Stimulated activated CD8-positive, alpha-beta memory T cell treated with anti-CD3 and anti-CD28 coated beads, Interleukin-2, amount 100 ng/mL, for 1 hour (primary cell): Measurements from ENCODE around the gene OSTF1.

Experiments
- DNase-seq, 2 donors: peaks; one replicate each; pipeline ENCODE4 v3.0.0-alpha.2; 2020; ENCODE audit warnings: low read depth in 2 of 2

The OSTF1 gene, protein sequence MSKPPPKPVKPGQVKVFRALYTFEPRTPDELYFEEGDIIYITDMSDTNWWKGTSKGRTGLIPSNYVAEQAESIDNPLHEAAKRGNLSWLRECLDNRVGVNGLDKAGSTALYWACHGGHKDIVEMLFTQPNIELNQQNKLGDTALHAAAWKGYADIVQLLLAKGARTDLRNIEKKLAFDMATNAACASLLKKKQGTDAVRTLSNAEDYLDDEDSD

DNA sequence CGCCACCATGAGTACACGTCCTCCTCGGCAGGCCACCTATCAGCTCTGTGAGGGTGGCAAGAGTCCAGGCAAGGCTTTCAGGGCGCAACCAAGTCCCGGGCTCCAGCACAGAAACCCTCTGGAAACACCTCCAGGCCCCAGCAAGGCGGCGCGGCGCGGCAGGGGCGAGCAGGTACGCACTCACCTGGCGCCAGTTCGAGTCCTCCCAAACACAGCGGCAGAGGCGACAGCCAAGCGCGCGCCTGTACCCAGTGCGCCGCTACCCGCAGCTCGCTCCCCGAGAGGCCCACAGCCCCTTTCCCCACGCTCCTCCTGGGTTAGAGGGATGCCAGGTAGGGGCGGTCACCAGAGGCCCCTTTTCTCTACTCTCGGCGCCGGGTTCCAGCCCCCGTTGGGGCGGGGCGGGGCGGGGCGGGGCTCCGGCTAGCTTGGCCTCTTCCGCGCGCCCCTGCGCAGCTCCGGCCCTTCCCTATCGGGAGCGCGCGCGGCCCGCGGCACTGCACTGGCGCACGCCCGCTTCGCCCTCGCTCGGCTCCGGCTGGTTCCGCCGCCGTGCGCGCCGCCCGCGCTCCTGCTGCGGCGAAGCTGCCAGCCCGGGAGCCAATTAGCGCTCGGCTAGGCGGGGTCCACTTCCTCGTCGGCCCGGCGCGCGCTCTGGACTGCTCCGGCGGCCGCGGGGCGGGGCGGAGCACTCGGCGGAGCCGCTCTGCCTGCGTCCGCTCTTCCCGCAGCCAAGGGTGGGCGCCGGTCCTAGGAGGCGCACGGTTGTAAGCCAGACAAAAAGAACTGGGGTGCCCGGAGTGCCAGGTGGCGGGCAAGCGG, at the start of gene OSTF1, which contains the start of gene NMRK1:
OSTF1 (plus strand) TSS at position 691 of the 822 bp plus-strand sequence. CDS start 179 bp downstream, outside the sequence.
NMRK1 (minus strand) TSS at position 332 of the 822 bp plus-strand sequence. CDS start 5,040 bp downstream, outside the sequence.
- peak; percentile 83 to 88 for DNase-seq

DNA sequence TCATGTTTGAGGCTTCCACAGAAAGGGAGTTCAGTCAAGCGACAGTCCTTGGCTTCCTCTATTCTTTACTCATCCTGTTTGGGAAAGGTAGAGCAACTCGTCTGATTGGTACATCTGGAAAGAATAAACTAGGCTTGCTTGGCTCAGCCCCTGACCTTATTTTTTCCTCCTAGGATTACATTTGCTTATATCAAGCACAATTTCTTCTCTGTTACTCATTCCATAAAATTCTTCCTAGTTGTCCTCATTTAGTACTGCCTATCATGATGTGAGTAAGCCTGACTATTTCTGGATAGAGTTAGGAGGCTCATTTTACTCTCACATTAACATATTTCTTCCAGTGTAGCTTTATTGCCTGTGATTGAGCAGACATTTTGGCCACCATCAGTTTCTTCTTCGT, 49.3 kb upstream of the OSTF1 start:
- no peak for DNase-seq

DNA sequence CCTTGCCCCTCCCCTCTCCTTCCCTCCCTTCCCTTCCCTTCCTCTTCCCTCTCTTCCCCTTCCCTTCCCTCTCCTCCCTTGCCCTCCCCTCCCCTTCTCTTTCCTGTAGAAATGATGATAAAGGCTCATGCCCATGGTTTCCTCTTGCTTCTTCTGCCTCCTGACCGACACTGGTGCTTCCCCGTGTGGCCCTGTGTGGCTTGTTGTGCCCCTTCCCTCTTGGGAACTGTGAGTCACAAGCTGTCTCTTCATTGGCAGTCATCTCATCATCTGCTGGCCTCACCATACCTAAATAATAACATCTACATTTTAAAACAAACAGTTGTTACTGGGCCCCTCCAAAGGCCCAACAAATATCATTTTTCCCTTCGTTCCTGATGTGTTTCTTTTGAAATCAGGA, 48.5 kb upstream of the OSTF1 start:
- DNase-seq, result no peak

DNA sequence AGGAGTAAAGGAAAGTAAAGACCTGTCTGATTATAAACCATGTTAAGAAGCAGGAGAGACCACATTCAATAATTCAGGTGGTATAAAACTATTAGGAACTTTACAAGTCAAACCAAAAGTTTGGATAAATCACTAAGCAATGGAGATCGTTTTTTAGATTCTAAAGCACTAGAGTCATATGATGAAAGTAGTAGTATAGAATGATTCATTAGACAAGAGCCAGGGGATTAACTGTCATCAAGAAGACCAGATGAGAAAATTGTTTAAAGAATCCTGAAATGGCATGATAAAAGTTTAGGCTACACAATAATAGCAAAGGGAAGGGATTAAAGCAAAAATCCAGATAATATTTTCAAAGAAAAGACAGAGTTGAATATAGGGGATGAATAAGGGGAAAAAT, 47.3 kb upstream of the OSTF1 start:
- DNase-seq, result no peak

DNA sequence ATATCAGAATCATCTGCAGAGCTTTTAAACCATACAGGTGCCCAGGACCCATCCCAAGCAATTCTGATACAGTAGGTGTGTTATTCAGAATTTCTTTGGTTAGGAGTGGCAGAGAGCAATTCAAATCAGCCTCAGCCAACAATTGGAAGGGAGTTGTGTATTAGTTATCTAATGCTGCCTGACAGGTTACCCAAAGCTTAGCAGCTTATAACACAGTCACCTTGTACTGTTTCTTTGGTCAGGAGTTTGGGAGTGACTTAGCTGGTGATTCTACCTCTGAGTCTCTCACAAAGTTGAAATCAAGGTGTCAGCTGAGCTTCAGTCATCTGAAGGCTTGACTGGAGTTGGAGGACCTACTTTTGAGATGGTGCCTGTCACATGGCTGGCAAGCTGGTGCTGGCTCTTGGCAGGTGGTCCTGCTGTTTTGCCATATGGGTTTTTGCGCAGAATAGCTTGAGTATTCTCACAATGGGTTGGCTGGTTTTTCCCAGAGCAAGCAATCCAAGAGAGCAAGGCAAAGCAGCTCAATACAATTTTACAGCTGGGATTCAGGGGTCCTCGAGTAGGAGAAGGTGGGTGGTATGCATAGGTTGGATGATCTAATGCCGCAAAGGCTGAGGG, 41.5 kb upstream of the OSTF1 start:
- no peak for DNase-seq

DNA sequence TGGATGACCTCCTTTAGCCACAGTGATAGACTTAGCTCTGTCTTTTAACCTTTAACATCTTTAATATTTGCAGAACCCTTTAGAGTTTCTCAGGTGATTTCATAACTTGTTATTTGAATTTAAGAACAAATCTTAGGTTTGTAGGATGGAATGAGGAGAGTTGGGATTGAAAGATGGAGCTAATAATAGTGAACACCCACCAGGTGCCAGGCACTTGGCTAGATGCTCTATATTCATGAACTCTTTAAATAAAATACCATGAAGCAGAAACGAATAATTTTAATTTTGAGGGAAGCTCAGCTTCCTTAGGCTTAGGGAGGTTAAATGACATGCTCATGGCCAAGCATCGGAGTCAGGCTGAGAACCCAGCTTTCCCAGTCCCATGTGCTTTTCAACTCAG, 40.8 kb upstream of the OSTF1 start:
- DNase-seq, result no peak

DNA sequence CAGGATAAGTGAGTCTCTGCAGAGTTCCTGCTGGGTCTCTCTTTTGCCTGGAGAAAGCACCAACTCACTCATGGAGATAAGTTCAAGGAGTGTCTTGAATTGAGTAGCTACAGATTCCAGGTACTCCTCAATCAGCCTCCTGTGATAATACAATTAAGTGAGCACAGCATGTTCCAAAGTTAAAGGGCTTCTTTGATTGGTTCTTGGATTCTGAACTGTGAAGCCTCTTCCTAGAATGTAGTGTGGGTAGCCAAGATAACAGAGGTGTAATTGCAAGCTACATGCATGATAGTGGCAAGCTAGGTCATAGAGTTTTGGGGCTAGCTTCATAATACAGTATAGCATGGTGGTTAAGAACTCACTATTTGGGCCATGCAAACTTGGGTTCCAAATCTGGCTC, 37.0 kb upstream of the OSTF1 start:
- no peak for DNase-seq

DNA sequence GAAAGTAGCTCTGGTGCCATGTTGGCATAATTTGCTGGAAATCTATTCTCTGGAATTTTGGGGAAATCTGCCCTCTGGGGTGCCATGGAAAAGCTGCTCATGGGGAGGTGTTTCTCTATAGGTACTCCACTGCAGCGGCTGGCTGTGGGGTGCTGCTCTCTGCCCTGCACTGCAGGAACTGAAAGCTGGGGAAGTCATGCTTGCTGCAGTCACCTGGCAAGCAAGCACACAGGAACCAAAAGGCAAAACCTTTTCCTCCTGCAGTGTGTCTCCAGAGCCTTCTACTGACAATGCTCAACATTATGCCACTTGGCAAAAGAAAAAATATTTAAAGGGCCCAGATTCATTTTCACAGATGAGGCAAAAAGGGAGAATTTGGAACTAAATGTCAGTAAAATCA, 34.4 kb upstream of the OSTF1 start:
- no peak for DNase-seq

DNA sequence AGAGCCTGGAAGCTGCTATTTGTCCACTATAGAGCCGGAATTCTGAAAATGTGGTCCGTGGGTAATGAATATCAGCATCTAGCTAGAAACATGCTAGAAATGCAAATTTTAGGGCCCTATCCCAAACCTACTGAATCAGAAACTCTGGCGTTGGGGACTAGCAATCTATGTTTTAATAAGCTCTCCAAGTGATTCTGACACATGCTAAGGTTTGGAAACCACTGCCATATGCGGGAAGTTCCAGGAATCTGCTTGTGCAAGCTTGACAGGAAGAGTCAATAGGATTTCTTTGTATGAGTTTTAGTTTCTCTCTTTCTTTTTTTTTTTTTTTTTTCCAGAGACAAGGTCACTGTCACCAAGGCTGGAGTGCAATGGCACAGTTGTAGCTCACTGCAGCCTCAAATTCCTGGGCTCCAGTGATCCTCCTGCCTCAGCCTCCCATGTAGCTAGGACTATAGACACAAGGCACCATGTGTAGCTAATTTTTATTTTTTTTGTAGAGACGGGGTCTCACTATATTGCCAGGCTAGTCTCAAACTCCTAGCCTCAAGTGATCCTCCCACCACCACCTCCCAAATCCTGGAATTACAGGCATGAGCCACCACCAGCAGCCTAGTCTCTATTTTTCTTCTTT, 33.8 kb upstream of the OSTF1 start:
- DNase-seq, result no peak

DNA sequence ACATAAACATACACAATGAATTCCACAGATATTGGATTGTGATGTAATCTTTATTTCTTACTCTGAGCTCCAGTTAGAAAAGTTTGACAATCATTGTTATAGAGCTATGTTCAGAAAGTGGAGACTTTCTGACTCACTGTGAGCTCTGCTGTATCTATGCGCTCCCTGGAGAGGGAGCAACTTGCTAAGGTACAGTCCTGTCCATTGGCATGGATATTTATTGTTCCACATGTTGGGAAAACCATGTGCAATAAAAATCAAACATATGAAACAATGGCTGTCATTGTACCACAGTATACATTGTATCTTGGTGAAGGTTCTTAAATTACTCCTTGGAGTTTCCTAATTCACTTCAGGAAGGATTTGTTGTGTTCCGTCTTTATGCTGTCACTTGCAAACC, 27.1 kb upstream of the OSTF1 start:
- DNase-seq, result no peak

DNA sequence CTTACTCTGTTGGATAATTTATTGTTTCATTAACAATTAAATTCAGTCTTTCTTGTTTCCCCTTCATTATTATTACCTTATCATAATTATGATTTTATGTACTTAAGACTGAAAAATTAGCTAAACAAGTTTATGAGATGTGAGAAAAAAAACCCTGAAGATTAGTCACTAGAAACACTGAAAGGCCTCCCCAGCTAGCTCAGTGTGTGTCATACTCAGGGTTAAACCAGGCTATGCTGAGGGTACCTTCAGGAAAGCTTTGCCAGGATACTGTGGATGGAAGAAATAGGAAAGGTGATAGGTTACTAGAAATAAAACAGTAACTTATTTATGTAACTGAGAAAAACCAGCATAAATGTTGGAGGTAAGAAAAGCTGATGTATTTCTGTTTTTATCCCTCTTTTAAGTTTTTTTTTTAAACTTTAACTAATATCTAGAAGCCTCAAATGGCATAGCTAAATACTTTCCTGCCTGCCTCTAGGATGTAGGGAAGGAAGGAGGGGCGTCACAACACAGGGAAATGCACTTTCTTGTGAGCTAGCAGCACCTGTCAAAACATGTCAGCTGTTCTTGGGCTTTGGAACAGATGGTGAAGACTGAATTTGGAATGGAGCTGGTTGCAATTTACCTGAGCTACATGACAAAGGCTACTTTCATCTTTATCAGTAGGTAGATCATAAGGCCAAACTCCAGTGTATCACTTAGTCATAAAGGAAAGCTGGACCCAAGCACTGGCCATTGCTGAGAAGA, 24.6 kb upstream of the OSTF1 start:
- DNase-seq, result no peak

DNA sequence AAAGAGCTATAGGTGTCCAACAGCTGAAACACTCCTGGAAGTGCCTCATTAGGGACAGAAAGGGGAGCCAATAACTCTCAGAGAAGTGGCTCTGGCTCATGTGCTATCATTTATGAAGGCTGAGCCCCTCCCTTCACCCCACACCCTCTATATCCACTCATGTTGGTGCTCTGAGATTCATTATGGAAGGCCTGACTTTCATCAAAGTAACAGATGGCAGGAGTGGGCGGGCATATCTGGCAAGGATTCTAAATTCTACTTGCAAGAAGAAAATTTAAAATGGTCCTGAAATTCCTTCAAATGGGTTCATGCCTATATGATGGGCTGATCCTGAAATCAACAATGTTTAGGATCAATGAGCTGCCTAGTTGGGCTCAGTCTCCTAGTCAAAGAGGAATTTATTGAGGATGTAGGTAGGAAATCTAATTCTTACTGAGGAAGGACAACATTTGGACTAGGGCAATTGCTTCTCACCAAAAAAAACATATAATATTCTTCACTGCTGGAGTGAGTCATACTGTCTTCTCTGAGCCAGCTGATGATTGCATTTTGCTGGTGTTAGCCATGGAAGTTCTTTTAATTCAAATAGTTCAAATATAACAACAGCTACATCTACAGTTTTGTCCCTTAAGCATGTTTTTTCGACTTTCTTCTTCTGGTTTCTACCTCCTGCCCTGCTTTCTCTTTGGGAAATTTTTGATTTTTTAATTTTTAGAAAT, 23.8 kb upstream of the OSTF1 start:
- no peak for DNase-seq

DNA sequence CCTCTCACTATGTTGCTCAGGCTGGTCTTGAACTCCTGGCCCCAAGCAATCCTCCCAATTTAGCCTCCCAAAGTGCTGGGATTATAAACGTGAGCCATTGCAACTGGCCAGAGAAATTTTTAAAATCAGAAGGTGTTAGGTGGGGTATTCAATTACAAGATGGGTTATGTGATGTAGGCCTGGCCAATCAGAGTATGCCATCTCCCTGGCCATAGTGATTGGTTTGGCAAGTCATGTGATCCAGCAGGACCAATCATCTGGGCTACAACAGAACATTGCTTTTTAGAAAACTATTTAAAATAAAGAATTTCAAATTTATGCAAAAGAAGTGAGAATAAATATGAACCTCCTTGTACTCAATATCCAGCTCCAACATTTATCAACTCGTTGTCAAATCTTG, 22.8 kb upstream of the OSTF1 start:
- DNase-seq, result no peak

DNA sequence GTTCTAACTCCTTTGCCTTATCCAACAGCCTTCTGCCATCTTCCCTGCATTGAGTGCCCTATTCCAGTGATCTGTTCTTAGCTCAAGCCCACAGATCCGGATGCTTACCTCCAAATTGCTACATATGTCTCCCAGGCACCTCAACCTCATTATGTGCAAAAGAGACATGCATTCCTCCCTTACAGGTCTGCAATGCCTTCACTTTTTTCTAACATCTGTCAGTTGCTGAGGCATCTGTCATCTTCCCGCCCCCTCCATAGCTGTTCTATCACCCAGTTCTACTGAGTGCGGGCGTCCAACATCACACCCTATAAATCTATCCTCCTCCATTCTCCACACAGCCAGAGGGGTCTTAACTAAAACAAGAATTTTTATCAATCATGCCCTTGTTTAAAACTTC, 20.4 kb upstream of the OSTF1 start:
- DNase-seq, result no peak

DNA sequence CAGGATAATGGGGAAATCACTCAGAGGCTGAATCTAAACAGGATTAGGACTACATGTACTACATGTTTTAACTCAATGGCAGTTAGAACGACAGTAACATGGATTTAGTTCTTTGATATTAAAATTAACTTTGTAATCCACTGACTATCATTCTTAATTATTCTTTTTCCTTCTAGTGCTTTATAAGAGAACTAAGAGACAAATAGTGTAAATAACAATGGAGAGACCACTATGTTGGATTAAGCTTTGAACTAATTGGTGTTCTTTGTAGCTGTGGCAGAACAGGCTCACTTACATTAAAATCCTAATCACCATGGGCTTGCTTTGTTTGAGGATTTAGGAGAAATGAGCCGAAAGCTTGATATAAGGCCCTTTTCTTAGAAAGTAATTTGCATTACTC, 19.1 kb upstream of the OSTF1 start:
- DNase-seq, result no peak

DNA sequence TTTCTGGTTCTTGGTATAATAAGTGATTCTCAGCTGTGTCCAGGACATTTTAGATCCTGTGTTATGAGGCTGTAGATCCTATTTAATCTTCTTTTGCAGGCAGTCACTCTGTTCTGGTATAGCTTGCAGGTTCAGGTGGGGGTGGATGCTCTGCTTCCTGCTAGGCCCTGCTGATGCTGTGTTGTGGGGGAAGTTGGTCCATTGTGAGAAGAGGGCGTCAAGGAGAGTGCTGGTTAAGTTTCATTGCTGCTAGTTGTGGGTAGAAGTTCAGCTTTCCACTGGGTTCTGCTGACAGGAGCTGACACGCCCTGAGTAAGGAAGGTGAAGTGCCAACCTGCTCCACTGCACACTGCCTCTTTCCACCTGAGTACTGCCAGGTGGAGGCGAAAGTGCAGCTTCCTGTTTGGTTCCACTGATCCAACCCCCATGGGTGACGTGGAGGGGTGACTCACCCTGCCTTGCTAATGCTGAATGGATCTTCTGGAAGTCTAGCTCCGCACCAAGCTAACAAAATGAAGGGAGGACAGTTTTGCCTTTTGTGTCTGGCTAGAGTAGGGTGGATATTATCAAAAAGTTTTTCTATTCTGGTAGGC, 16.7 kb upstream of the OSTF1 start:
- no peak for DNase-seq

DNA sequence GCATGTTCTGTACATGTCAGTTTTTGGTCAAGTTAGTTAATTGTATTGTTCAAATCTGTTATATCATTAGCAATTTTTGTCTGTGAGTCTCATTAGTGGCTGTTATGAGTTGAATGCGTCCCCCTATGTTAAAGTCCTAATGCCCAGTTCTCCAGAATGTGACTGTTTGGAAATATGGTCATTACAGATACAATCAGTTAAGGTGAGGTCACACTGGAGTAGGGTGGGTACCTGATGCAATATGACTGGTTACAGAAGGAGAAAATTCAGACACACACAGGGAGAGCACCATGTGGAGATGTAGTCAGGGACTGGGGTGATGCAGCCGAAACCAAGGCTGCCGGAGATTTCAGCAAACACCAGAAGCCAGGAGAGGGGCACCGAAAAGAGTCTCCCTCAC, 15.4 kb upstream of the OSTF1 start:
- no peak for DNase-seq

DNA sequence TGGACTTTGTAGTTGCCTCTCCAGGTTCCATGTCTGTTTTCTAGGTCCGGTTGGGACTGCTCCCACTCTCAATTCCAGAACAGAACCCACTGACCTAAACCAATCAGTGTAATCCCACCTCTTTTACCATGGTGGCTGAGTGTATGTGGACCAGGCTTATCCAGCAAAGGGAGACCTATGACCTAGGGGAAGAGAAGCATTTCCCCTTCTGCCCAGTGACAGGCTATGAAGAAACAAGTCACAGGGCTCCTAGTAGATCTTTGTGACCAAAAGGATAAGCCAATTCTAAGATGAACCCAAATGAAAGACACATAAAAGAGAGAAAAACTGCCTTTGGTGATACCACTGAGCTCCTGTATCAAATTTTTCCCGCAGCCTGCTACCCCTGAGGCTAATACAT, 6.7 kb upstream of the OSTF1 start:
- DNase-seq, result no peak

DNA sequence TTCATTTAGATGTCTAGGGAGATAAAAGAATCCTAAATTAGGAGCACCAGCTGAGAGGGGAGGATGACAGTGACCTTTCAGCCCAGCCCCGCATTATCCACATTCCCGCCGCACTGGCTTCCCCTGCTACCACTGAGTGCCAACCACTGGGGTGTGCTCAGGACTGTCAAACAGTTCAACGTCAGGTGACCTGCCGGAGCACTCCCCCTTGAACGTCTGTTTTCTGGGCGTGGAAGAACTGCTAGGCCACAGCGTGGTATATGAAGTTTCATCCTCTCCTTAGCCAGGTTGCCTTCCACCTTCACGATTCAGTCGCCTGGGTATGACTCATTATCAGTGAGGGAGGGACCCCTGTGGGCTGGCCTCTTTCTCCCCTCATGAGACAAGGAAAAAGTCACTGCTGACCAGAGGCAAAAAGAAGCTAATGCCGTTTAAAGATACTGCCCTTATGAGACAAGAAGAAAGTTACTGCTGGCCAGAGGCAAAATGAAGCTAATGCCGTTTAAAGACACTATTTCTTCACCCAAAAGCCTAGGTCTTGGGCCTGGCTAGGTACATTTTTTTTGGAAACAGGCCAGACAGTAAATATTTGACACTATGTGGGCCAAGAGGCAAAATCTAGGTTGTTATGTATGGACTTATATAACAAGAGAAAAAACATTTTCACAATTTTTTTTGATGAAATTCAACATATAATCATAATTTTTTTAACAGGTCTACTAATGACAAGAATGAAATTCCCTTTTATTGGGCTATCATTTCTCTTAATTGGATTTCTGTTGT, 4.9 kb upstream of the OSTF1 start:
- no peak for DNase-seq
